Vagina (tissue), 2 donors: ENCODE measurements around the gene CAMKMT. TPM values are rescaled to one million over a fixed set of nuclear protein-coding genes. Genes with fewer than 3 reads are reported as not detected.

Experiments used
- DNase-seq, 2 donors: peaks; one replicate each; pipeline ENCODE4 v3.0.0-alpha.2; 2017; ENCODE audit errors: extremely low spot score in 2 of 2
- H3K27ac ChIP-seq: fragments of 200-600 bp; sonication (generic); one replicate; pipeline ENCODE4 v1.5.1; 2019
- H3K27me3 ChIP-seq: fragments of 200-600 bp; sonication (generic); one replicate; pipeline ENCODE4 v1.5.1; 2019
- H3K36me3 ChIP-seq, 2 donors: fragments of 200-600 bp; sonication (generic); one replicate each; pipeline ENCODE4 v1.5.1; 2017 to 2019
- H3K4me1 ChIP-seq: fragments of 200-600 bp; sonication (generic); one replicate; pipeline ENCODE4 v1.5.1; 2019
- H3K4me3 ChIP-seq, 2 donors: fragments of 200-600 bp; sonication (generic); 1 replicate in 1 of 2; 2 replicates in 1 of 2; pipeline ENCODE4 v1.5.1; 2016 to 2019
- H3K9me3 ChIP-seq: fragments of 200-600 bp; sonication (generic); one replicate; pipeline ENCODE4 v1.5.1; 2019
- POLR2A ChIP-seq, 2 donors: fragments of 450-650 bp; IDR thresholded peaks; one replicate each; pipeline ENCODE4 v1.6.1; 2017; ENCODE audit warnings: antibody characterized with exemption in 2 of 2, mild to moderate bottlenecking in 2 of 2, moderate library complexity in 2 of 2
- POLR2AphosphoS5 ChIP-seq, 2 donors: sonication (generic); formaldehyde crosslinking; IDR thresholded peaks; one replicate each; pipeline ENCODE4 v1.9.0; 2017; ENCODE audit warnings: antibody characterized with exemption in 2 of 2, mild to moderate bottlenecking in 2 of 2, low read depth in 1 of 2; ENCODE audit not compliant: insufficient read depth in 1 of 2
- intact Hi-C: fragments of 100-400 bp; cut with DNase I; formaldehyde crosslinking; loops from one replicate; pipeline ENCODE4 v1.15.1; 2023
- total RNA-seq: library from RNA; depleted of rRNA; stranded (reverse); fragments of >200 nt; gene quantifications from one replicate; pipeline ENCODE4 v1.2.3, GENCODE V29; 2016
- TF ChIP-seq, protein P1 (sequence below), 3 experiments: fragments of 450-650 bp in 2 of 3; fragments of 200-600 bp in 1 of 3; sonication (generic) in 1 of 3; IDR thresholded peaks; one replicate each; pipeline ENCODE4 v1.5.1; 2017 to 2019; ENCODE audit warnings: antibody characterized with exemption in 3 of 3, mild to moderate bottlenecking in 2 of 3, moderate library complexity in 2 of 3

The CAMKMT gene
- total RNA-seq, 1 donor from 2014 or later, result 21.1 TPM

DNA sequence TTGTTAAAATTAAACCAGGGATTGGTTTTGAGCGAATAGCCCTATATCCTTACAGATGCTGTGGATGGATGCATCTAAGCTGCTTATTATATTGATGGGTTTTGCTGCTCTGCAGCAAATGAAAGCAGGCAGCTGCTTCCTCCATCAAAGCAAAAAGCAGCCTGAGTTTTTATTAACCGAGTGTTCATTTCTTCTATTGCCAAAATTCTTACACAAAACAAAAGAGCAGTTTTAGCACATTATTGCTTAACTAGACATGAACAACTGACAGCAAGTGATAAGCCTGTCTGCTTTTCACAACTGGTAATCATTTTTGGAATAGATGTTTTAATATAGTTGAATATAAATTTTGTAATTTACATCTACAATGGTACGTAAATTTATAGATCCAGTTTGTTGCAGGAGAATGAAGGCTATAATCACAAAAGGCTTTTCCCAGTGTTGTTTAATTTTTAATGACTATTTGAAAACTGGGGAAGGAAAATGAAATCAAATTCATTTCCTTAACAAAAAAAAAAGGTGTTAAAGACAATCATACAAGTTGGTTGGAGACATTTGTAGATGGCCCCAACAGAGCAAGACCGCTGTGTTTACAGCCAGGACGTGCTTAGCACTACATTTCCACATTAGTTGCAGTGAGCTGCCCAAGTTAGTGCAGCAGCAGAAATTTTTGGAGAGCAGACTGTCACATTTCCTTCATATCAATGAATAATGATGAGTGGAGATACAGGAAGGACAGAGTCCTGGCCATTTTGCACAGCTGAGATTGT, 326.1 kb downstream of the CAMKMT start:
- intact Hi-C loops, result no loop called here
- TF ChIP-seq POLR2AphosphoS5 (IDR thresholded peaks at IDR 0.05; ENCODE audit: insufficient read depth in 1 of 2, low read depth in 1 of 2), result no peak
- no peaks in the 10 kb centered on the region for H3K36me3 ChIP-seq
- no peaks in the 10 kb centered on the region for H3K4me1 ChIP-seq
- DNase-seq, result no peak
- no peaks in the 10 kb centered on the region for H3K27me3 ChIP-seq
- no peak overlapping the region for H3K4me3 ChIP-seq
- H3K27ac ChIP-seq, result no peak overlapping the region
- no peaks in the 10 kb centered on the region for H3K9me3 ChIP-seq

DNA sequence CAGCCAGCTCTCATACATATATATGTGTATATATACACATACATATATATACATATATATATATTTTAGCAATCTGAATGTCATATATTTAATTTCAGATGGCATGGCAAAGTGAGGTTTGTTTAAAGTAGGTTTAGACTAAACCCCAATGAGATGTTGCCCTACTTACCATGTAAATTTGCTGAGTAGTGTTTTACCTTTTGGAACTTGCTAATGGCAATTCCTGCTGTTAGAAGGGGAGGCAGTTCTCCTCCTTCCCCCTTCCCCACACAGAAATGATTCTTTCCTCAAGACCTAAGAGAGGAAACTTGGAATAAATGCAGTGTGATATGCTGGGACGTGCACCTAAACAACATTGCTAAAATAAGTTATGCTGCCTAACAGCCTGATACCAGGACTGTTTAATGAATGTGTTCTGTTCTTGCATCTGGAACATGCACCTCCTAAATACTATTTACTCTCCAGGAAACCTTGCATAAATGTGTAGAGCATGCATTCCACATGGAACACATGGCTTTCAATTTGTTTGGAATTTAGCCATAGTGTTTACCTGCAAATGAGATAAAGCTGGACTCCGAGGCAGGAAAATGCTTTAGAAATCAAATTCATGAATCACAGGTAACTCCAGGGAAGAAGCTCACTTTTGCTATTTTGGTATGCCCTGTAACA, 326.8 kb downstream of the CAMKMT start:
- H3K4me3 ChIP-seq, result no peak overlapping the region
- TF ChIP-seq, protein P1, sequence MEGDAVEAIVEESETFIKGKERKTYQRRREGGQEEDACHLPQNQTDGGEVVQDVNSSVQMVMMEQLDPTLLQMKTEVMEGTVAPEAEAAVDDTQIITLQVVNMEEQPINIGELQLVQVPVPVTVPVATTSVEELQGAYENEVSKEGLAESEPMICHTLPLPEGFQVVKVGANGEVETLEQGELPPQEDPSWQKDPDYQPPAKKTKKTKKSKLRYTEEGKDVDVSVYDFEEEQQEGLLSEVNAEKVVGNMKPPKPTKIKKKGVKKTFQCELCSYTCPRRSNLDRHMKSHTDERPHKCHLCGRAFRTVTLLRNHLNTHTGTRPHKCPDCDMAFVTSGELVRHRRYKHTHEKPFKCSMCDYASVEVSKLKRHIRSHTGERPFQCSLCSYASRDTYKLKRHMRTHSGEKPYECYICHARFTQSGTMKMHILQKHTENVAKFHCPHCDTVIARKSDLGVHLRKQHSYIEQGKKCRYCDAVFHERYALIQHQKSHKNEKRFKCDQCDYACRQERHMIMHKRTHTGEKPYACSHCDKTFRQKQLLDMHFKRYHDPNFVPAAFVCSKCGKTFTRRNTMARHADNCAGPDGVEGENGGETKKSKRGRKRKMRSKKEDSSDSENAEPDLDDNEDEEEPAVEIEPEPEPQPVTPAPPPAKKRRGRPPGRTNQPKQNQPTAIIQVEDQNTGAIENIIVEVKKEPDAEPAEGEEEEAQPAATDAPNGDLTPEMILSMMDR (IDR thresholded peaks at IDR 0.05), result no peak
- TF ChIP-seq POLR2A (IDR thresholded peaks at IDR 0.05), result no peak
- no peak for TF ChIP-seq POLR2AphosphoS5 (IDR thresholded peaks at IDR 0.05; ENCODE audit: insufficient read depth in 1 of 2, low read depth in 1 of 2)
- no peak overlapping the region for H3K27ac ChIP-seq
- H3K4me1 ChIP-seq, result no peaks in the 10 kb centered on the region
- no peaks in the 10 kb centered on the region for H3K27me3 ChIP-seq
- no peaks in the 10 kb centered on the region for H3K36me3 ChIP-seq
- no peaks in the 10 kb centered on the region for H3K9me3 ChIP-seq
- no peak for DNase-seq
- intact Hi-C loops, result no loop called here

DNA sequence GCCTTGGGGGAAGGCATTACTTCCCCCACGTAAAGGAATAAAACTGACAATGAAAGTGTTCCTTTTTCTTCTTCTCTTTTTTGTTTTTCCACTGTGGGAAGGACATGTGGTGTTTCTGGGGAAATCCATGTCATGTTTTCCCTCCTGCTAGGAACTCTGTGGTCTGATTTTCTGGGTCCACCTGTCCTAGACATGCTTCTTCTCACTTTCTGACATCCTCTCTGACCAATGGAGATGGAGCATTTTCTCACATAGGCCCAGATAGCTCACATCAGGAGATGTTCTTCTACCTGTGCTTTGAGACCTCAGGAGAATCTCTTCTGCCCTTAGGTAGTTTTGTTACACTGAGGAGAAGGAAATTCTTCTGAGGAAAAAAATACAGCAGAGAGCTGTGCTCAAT, 327.8 kb downstream of the CAMKMT start:
- Histone ChIP-seq H3K9me3 (no peaks in the 10 kb centered on the region), H3K4me3 (no peak overlapping the region), H3K27me3 (no peaks in the 10 kb centered on the region), H3K36me3 (no peaks in the 10 kb centered on the region), H3K4me1 (no peaks in the 10 kb centered on the region), H3K27ac (no peak overlapping the region)
- no peak for TF ChIP-seq POLR2AphosphoS5 (IDR thresholded peaks at IDR 0.05; ENCODE audit: insufficient read depth in 1 of 2, low read depth in 1 of 2)
- TF ChIP-seq, protein P1 (IDR thresholded peaks at IDR 0.05), result no peak
- DNase-seq, result no peak
- intact Hi-C loops, result no loop called here

DNA sequence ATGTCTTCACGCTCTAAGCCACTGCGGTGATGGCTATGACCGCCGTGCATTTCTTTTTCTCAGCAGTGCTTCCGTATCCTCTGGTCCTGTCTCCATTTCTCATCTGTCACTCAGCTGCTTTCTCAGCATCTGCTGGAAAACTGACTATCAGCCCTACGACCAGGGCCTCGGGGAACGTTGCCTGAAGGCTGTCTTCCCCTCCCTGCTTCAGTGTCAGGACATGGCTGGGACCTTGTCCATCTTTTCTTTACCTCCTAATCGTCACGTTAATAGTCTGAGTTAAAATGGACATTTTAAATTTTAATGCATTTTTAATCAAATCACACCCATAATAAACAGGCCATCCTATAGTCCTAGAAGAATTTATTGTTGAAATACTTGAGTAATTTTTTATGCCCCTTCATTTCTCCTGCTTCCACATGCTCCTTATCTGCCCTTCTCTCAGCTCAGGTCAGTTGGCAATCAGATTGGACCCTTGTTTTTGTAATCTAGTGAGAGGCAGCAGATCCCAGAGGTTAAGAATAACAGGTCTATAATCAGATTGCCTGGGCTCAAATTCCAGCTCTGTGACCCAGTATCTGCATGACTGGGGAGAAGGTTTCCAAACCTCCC, 329.5 kb downstream of the CAMKMT start:
- Histone ChIP-seq H3K9me3 (no peaks in the 10 kb centered on the region), H3K4me3 (no peak overlapping the region), H3K27ac (no peak overlapping the region), H3K27me3 (no peaks in the 10 kb centered on the region), H3K36me3 (no peaks in the 10 kb centered on the region), H3K4me1 (no peaks in the 10 kb centered on the region)
- TF ChIP-seq, protein P1 (IDR thresholded peaks at IDR 0.05), result no peak
- no peak for TF ChIP-seq POLR2AphosphoS5 (IDR thresholded peaks at IDR 0.05; ENCODE audit: insufficient read depth in 1 of 2, low read depth in 1 of 2)
- no peak for TF ChIP-seq POLR2A (IDR thresholded peaks at IDR 0.05)
- no peak for DNase-seq
- intact Hi-C loops, result no loop called here

DNA sequence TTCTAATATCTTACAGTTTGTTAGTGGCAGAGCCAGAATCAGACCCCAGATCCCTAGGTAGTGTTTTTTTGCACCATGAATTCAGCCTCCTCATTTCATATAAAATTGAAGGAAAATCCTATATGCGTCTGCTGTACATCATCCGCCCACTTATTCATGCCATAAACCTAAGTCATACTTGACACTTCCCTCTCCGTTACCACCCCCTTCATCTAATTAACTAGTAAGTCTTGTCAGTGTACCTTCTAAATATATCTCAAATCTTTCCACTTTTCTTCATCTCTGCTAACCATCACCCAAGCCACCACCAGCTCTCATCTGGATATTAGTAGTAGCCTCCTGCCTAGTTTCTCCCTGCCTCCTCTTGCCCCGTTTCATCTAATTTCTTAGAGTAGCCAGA, 331.1 kb downstream of the CAMKMT start:
- Histone ChIP-seq H3K27ac (no peak overlapping the region), H3K4me3 (no peak overlapping the region), H3K36me3 (no peaks in the 10 kb centered on the region), H3K4me1 (no peaks in the 10 kb centered on the region), H3K27me3 (no peaks in the 10 kb centered on the region), H3K9me3 (no peaks in the 10 kb centered on the region)
- no peak for TF ChIP-seq POLR2A (IDR thresholded peaks at IDR 0.05)
- TF ChIP-seq POLR2AphosphoS5 (IDR thresholded peaks at IDR 0.05; ENCODE audit: insufficient read depth in 1 of 2, low read depth in 1 of 2), result no peak
- TF ChIP-seq, protein P1 (IDR thresholded peaks at IDR 0.05), result no peak
- DNase-seq, result no peak
- intact Hi-C loops, result no loop called here
